Measurements from ENCODE around the gene ZNF638.

Gene ZNF638

DNA sequence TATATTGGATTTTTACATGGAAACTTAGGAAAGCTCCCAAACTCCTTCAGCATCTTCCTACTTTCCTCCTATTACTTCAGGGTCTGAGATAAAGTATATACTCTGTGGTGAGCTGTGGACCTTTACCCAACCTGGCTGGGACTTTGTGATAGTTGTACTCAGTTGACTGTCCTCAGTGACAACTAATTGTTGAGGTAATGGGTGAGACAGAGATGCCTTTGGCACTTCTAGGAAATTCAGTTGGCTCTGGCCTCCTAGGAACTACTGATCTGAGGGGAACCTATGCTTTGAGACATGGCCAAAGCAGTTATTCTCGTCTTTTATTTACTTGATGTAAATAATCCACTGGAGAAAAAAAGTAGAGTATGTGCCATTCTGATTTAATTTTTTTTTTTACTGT, 39.4 kb upstream of the ZNF638 start:
- no peak overlapping the region for H3K9ac ChIP-seq (ENCODE audit: low read depth, low read length, poor library complexity, severe bottlenecking)
- H3K4me1 ChIP-seq (ENCODE audit: insufficient read depth, low read length, poor library complexity, severe bottlenecking): no peaks in the 10 kb centered on the region
- no peaks in the 10 kb centered on the region for H3K79me2 ChIP-seq (ENCODE audit: insufficient read depth, low read length)
- H4K20me1 ChIP-seq (ENCODE audit: insufficient read depth, low read length, poor library complexity, severe bottlenecking): no peaks in the 10 kb centered on the region
- no peaks in the 10 kb centered on the region for H3K9me2 ChIP-seq (replicated peaks; ENCODE audit: low read depth, low read length)
- no peaks in the 10 kb centered on the region for H3F3A ChIP-seq (ENCODE audit: low read depth)
- no peaks in the 10 kb centered on the region for H3K27me3 ChIP-seq (ENCODE audit: insufficient read depth, low read length, poor library complexity, severe bottlenecking)
- no peak overlapping the region for H3K4me3 ChIP-seq (ENCODE audit: low read length, poor library complexity, severe bottlenecking)
- no peak for TF ChIP-seq EZH2phosphoT487 (IDR thresholded peaks at IDR 0.05; ENCODE audit: borderline replicate concordance)
- TF ChIP-seq, protein P1, sequence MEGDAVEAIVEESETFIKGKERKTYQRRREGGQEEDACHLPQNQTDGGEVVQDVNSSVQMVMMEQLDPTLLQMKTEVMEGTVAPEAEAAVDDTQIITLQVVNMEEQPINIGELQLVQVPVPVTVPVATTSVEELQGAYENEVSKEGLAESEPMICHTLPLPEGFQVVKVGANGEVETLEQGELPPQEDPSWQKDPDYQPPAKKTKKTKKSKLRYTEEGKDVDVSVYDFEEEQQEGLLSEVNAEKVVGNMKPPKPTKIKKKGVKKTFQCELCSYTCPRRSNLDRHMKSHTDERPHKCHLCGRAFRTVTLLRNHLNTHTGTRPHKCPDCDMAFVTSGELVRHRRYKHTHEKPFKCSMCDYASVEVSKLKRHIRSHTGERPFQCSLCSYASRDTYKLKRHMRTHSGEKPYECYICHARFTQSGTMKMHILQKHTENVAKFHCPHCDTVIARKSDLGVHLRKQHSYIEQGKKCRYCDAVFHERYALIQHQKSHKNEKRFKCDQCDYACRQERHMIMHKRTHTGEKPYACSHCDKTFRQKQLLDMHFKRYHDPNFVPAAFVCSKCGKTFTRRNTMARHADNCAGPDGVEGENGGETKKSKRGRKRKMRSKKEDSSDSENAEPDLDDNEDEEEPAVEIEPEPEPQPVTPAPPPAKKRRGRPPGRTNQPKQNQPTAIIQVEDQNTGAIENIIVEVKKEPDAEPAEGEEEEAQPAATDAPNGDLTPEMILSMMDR (conservative IDR thresholded peaks at IDR 0.05; ENCODE audit: low read length): no peak
- H2AFZ ChIP-seq (ENCODE audit: low read length): no peak overlapping the region
- no peaks in the 10 kb centered on the region for H3K9me3 ChIP-seq (ENCODE audit: insufficient read depth, low read depth, low read length)
- H3K4me2 ChIP-seq (ENCODE audit: low read depth, low read length, poor library complexity, severe bottlenecking): no peak overlapping the region
- H3K36me3 ChIP-seq (ENCODE audit: insufficient read depth, low read length): no peaks in the 10 kb centered on the region

DNA sequence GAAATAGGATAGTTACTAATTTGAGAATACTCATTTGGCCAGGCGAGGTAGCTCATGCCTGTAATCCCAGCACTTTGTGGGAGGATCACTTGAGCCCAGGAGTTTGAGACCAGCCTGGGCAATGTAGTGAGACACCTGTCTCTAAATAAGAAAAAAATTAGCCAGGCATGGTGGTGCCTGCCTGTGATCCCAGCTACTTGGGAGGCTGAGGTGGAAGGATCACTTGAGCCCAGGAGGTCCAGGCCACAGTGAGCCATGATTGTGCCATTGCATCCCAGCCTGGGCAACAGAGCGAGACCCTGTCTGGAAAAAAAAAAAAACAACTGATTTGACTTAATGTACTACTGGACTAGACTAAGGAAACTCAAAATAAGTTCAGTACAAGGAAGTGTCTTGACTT, 32.7 kb upstream of the ZNF638 start:
- TF ChIP-seq, protein P1 (conservative IDR thresholded peaks at IDR 0.05; ENCODE audit: low read length): no peak
- TF ChIP-seq EZH2phosphoT487 (IDR thresholded peaks at IDR 0.05; ENCODE audit: borderline replicate concordance): no peak
- no peaks in the 10 kb centered on the region for H3K79me2 ChIP-seq (ENCODE audit: insufficient read depth, low read length)
- no peaks in the 10 kb centered on the region for H3K4me1 ChIP-seq (ENCODE audit: insufficient read depth, low read length, poor library complexity, severe bottlenecking)
- H2AFZ ChIP-seq (ENCODE audit: low read length): no peak overlapping the region
- no peaks in the 10 kb centered on the region for H3K27me3 ChIP-seq (ENCODE audit: insufficient read depth, low read length, poor library complexity, severe bottlenecking)
- no peaks in the 10 kb centered on the region for H3K9me2 ChIP-seq (replicated peaks; ENCODE audit: low read depth, low read length)
- no peaks in the 10 kb centered on the region for H3F3A ChIP-seq (ENCODE audit: low read depth)
- H3K36me3 ChIP-seq (ENCODE audit: insufficient read depth, low read length): no peaks in the 10 kb centered on the region
- no peak overlapping the region for H3K4me2 ChIP-seq (ENCODE audit: low read depth, low read length, poor library complexity, severe bottlenecking)
- H3K4me3 ChIP-seq (ENCODE audit: low read length, poor library complexity, severe bottlenecking): no peak overlapping the region
- no peak overlapping the region for H3K9ac ChIP-seq (ENCODE audit: low read depth, low read length, poor library complexity, severe bottlenecking)
- no peaks in the 10 kb centered on the region for H4K20me1 ChIP-seq (ENCODE audit: insufficient read depth, low read length, poor library complexity, severe bottlenecking)
- no peaks in the 10 kb centered on the region for H3K9me3 ChIP-seq (ENCODE audit: insufficient read depth, low read depth, low read length)

DNA sequence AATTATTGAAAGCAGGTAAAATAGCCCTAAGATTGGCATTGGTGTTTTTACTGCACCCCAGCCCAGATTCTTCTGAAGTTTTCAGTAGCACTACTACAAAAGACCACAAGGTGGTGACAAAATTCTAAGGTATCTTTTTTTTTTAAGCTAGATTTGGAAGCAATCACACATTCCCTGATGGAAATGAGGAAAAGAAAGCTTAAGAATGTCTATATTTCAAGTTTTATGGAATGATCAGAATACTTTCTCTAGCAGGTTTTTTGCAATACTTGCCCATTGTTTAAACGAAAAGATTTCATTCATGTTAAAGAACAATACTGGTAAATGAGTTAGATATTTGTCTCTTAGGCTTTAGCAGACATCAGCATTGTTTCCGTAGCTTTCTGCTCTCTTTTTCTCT, 32.1 kb upstream of the ZNF638 start:
- Histone ChIP-seq H3F3A (ENCODE audit: low read depth) (no peaks in the 10 kb centered on the region), H3K79me2 (ENCODE audit: insufficient read depth, low read length) (no peaks in the 10 kb centered on the region), H3K4me1 (ENCODE audit: insufficient read depth, low read length, poor library complexity, severe bottlenecking) (no peaks in the 10 kb centered on the region), H3K27me3 (ENCODE audit: insufficient read depth, low read length, poor library complexity, severe bottlenecking) (no peaks in the 10 kb centered on the region), H3K36me3 (ENCODE audit: insufficient read depth, low read length) (no peaks in the 10 kb centered on the region), H3K4me2 (ENCODE audit: low read depth, low read length, poor library complexity, severe bottlenecking) (no peak overlapping the region), H2AFZ (ENCODE audit: low read length) (peak overlapping the region; percentile 29; the same call in 1 of the 2 replicates), H3K9ac (ENCODE audit: low read depth, low read length, poor library complexity, severe bottlenecking) (no peak overlapping the region), H3K9me3 (ENCODE audit: insufficient read depth, low read depth, low read length) (no peaks in the 10 kb centered on the region), H4K20me1 (ENCODE audit: insufficient read depth, low read length, poor library complexity, severe bottlenecking) (no peaks in the 10 kb centered on the region), H3K4me3 (ENCODE audit: low read length, poor library complexity, severe bottlenecking) (no peak overlapping the region), H3K9me2 (replicated peaks; ENCODE audit: low read depth, low read length) (no peaks in the 10 kb centered on the region)
- TF ChIP-seq EZH2phosphoT487 (IDR thresholded peaks at IDR 0.05; ENCODE audit: borderline replicate concordance): no peak
- TF ChIP-seq, protein P1 (conservative IDR thresholded peaks at IDR 0.05; ENCODE audit: low read length): peak; percentile 88

Data from Loucy (cell line).